Right lobe of liver (tissue), 6 donors: ENCODE results near the gene NAV1. TPM values are rescaled to one million over a fixed set of nuclear protein-coding genes. Genes with fewer than 3 reads are reported as not detected.

ENCODE experiments used
- ATAC-seq, 4 donors: fragments of 200-7000 bp; cut with Tn5 transposase; one replicate each; pipeline ENCODE4 v1.9.1; 2020; ENCODE audit warnings: mild to moderate bottlenecking in 4 of 4, moderate library complexity in 4 of 4
- DNase-seq, 3 donors: peaks; one replicate each; pipeline ENCODE4 v3.0.0-alpha.2; 2020
- H3K27ac ChIP-seq, 3 donors: fragments of 200-600 bp; one replicate each; pipeline ENCODE4 v1.8.0; 2022
- H3K27me3 ChIP-seq, 2 donors: fragments of 200-600 bp; one replicate each; pipeline ENCODE4 v1.8.0; 2022
- H3K36me3 ChIP-seq, 4 donors: fragments of 200-600 bp; sonication (generic) in 1 of 4; one replicate each; pipeline versions ENCODE4 v1.5.1 to v1.8.0; 2017 to 2022; ENCODE audit warnings: control low read depth in 1 of 4
- H3K4me1 ChIP-seq, 4 donors: fragments of 200-600 bp; sonication (generic) in 1 of 4; one replicate each; pipeline versions ENCODE4 v1.5.1 to v1.8.0; 2017 to 2022; ENCODE audit warnings: control low read depth in 1 of 4
- H3K4me3 ChIP-seq, 3 donors: fragments of 200-600 bp; one replicate each; pipeline ENCODE4 v1.8.0; 2022
- H3K9me3 ChIP-seq, 4 donors: fragments of 200-600 bp; sonication (generic) in 1 of 4; one replicate each; pipeline versions ENCODE4 v1.5.1 to v1.8.0; 2017 to 2022; ENCODE audit warnings: control low read depth in 1 of 4
- POLR2A ChIP-seq: fragments of 450-650 bp; IDR thresholded peaks from one replicate; pipeline ENCODE4 v1.6.1; 2017; ENCODE audit warnings: antibody characterized with exemption, mild to moderate bottlenecking
- WGBS: methylation state at CpG from one replicate; pipeline ENCODE4 v1.1.6; 2018; ENCODE audit warnings: low coverage, low lambda C conversion rate; ENCODE audit not compliant: insufficient coverage; ENCODE audit errors: missing lambda C conversion rate; 5-methylcytosine and 5-hydroxymethylcytosine counted together
- intact Hi-C, 2 donors: fragments of 100-400 bp; cut with DNase I; formaldehyde crosslinking; loops; one replicate each; pipeline versions ENCODE4 v1.11.2 to v1.14.1; 2022
- total RNA-seq, 6 experiments: library from RNA; depleted of rRNA in 2 of 6; stranded (reverse); fragments of >200 nt in 2 of 6; fragmentation: NEBNext Ultra II Directional in 3 of 6; extraction: Animal tissue kit (Norgen Biotek cat#: 25700) in 3 of 6; gene quantifications; one replicate each; pipeline versions ENCODE4 v1.1.0 to v1.2.4, GENCODE V29; 2016 to 2023
- TF ChIP-seq, protein P1 (sequence below), 4 donors: fragments of 200-600 bp in 3 of 4; fragments of 450-650 bp in 1 of 4; IDR thresholded peaks; one replicate each; pipeline versions ENCODE4 v1.5.1 to v1.8.0; 2016 to 2022; ENCODE audit warnings: antibody characterized with exemption in 4 of 4, mild to moderate bottlenecking in 2 of 4
- donor health status: DM: no; HTN: yes; CAD: no.
- donor health status: DM: no; HTN: no; CAD: no.
- donor health status: DM: no; HTN: no; CAD: no.
- donor health status: DM: no; HTN: yes; CAD: no.
- donor health status: DM: no; HTN: yes; CAD: no.

Gene NAV1
- total RNA-seq, 6 experiments from 2014 or later, result 2.1 to 7.4 (median 3.7) TPM

DNA sequence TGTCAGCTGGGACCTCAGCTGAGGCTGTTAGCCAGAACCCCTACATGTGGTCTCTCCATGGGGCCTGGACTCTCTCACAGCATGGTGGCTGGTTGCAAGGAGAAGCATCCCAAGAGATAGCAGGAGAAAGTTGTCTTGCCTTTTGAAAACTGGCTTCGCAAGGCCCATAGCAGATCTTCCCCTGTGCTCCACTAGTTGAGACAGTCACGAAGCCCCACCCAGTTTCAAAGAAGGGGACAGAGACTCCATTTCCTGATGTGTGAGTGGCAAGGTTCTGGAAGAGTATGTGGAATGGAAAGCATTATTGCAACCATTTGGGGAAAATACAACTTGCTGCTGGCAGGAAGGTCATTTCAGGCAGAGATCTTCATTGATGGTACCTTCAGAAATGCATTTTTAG is 24.5 kb upstream of the NAV1 start:
- no peak for TF ChIP-seq POLR2A
- TF ChIP-seq, protein P1, sequence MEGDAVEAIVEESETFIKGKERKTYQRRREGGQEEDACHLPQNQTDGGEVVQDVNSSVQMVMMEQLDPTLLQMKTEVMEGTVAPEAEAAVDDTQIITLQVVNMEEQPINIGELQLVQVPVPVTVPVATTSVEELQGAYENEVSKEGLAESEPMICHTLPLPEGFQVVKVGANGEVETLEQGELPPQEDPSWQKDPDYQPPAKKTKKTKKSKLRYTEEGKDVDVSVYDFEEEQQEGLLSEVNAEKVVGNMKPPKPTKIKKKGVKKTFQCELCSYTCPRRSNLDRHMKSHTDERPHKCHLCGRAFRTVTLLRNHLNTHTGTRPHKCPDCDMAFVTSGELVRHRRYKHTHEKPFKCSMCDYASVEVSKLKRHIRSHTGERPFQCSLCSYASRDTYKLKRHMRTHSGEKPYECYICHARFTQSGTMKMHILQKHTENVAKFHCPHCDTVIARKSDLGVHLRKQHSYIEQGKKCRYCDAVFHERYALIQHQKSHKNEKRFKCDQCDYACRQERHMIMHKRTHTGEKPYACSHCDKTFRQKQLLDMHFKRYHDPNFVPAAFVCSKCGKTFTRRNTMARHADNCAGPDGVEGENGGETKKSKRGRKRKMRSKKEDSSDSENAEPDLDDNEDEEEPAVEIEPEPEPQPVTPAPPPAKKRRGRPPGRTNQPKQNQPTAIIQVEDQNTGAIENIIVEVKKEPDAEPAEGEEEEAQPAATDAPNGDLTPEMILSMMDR (IDR thresholded peaks at IDR 0.05), result no peak
- DNase-seq (no peak), ATAC-seq (no peak)
- no peaks in the 10 kb centered on the region for H3K27me3 ChIP-seq
- H3K9me3 ChIP-seq, result no peaks in the 10 kb centered on the region
- H3K36me3 ChIP-seq, result no peaks in the 10 kb centered on the region
- intact Hi-C loops, result no loop called here
- no peak overlapping the region for H3K4me3 ChIP-seq
- peaks cover 0 to 11% (median 4%) of the 10 kb centered on the region in 4 donors for H3K4me1 ChIP-seq
- no peak overlapping the region for H3K27ac ChIP-seq
- 93% methylated on average over 2 of the region's 2 CpGs for WGBS

DNA sequence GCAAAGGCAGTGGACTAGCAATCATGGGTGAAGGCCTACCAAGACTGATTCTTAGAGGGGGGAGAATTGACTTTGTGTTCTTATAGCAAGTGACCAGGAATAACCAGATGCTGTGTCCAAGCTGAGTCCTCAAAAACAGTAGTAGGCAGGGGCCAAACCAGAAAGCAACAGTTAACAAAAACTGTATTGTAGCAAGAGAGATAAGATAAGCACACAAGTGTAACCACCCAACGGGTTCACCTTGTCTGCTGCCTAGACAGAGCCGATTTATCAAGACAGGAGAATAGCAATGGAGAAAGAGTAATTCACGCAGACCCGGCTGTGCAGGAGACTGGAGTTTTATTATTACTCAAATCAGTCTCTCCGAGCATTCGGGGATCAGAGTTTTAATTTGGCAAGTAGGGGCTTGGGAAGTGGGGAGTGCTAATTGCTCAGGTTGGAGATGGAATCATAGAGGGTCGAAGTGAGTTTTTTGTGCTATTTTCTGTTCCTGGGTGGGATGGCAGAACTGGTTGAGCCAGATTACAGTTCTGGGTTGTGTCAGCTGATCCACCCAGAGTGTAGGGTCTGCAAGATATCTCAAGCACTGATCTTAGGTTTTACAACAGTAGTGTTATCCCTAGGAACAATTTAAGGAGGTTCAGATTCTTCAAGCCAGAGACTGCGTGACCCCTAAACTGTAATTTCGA is 23.7 kb upstream of the NAV1 start:
- TF ChIP-seq, protein P1 (IDR thresholded peaks at IDR 0.05), result no peak
- TF ChIP-seq POLR2A, result no peak
- 87% methylated on average over 9 of the region's 9 CpGs for WGBS
- H3K9me3 ChIP-seq, result no peaks in the 10 kb centered on the region
- H3K27ac ChIP-seq, result no peak overlapping the region
- DNase-seq, result no peak
- intact Hi-C loops, result loop anchor here in 1 of 2 donors (5.0 kb wide), 1 partner anchor 33 kb away; no protein-coding TSS in a partner anchor
- no peaks in the 10 kb centered on the region for H3K36me3 ChIP-seq
- peaks cover 0 to 11% (median 4%) of the 10 kb centered on the region in 4 donors for H3K4me1 ChIP-seq
- no peak for ATAC-seq
- H3K4me3 ChIP-seq, result no peak overlapping the region
- H3K27me3 ChIP-seq, result no peaks in the 10 kb centered on the region

DNA sequence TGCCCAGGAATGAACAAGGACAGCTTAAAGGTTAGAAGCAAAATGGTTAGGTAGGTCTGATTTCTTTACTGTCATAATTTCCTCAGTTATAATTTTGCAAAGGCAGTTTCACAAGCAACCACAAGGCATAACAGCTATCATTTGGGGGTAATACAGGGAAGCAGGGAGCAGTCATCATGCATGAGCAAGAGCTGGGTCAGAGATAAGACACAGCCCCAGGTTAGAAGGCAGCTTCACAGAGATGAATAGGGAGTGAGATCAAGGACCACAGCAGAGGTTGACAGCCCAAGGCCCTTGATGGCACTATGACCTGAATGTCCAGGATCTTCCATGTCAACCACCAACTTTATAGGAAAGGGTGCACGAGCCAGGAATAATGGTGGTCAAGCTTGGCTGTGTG is 23.0 kb upstream of the NAV1 start:
- H3K9me3 ChIP-seq, result no peaks in the 10 kb centered on the region
- no peaks in the 10 kb centered on the region for H3K36me3 ChIP-seq
- intact Hi-C loops, result loop anchor here in 1 of 2 donors (5.0 kb wide), 1 partner anchor 34 kb away; no protein-coding TSS in a partner anchor
- H3K27ac ChIP-seq, result no peak overlapping the region
- ATAC-seq, result no peak
- peaks cover 0 to 11% (median 4%) of the 10 kb centered on the region in 4 donors for H3K4me1 ChIP-seq
- TF ChIP-seq POLR2A, result no peak
- TF ChIP-seq, protein P1 (IDR thresholded peaks at IDR 0.05), result no peak
- no peak for DNase-seq
- no peak overlapping the region for H3K4me3 ChIP-seq
- no peaks in the 10 kb centered on the region for H3K27me3 ChIP-seq
- no CpG with 5 or more reads among the region's 1 CpG for WGBS

DNA sequence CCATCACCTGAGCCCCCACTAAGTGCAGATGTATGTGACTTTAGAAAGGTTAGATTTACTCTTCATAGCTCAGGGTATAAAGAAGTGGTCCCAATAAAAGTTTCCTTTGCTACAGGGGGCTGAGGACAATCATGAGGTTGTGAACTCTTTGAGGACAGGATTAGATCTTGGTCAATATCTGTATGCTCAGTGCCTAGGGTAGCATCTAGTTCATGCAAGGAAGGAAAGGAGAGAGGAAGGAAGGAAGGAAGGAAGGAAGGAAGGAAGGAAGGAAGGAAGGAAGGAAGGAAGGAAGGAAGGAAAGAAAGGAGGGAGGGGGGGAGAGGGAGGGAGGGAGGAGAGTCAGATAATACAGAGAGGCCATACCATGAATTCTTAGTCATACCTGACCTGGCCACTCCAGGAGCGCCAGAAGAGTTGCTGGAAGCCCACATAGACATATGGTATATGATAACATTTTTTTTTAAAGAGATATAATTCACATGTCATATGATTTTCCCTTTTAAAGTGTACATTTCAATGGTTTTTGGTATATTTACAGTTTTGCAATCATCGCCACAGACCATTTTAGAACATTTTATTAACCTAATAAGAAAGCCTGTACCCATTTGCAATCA is 22.3 kb upstream of the NAV1 start:
- ATAC-seq, result no peak

More for the DNA sequence above, 22.3 kb upstream of the NAV1 start:
- Histone ChIP-seq H3K36me3 (no peaks in the 10 kb centered on the region), H3K4me3 (no peak overlapping the region), H3K4me1 (peaks cover 0 to 11% (median 4%) of the 10 kb centered on the region in 4 donors), H3K9me3 (no peaks in the 10 kb centered on the region), H3K27ac (no peak overlapping the region), H3K27me3 (no peaks in the 10 kb centered on the region)
- TF ChIP-seq, protein P1 (IDR thresholded peaks at IDR 0.05), result no peak
- TF ChIP-seq POLR2A, result no peak
- 100% methylated on average over 2 of the region's 2 CpGs for WGBS
- no peak for DNase-seq
- intact Hi-C loops, result loop anchor here in 1 of 2 donors (5.0 kb wide), 1 partner anchor 34 kb away; no protein-coding TSS in a partner anchor
